GM18519 (cell line): ENCODE measurements around the gene TEX54.
A peak's percentile ranks its signal among the peaks of the same experiment; 100 is the strongest.
"Not testable (repeated sequence)": the region's sequence is repeated elsewhere in the genome, so short reads cannot be mapped to it uniquely, and the experiment has no call there.

Source experiments
- ATAC-seq: cut with Tn5 transposase; IDR thresholded peaks from one replicate; pipeline ENCODE4 v1.9.1; 2021; ENCODE audit warnings: mild to moderate bottlenecking, moderate library complexity; ENCODE audit not compliant: unreplicated experiment, low FRiP score

TEX54 gene

DNA sequence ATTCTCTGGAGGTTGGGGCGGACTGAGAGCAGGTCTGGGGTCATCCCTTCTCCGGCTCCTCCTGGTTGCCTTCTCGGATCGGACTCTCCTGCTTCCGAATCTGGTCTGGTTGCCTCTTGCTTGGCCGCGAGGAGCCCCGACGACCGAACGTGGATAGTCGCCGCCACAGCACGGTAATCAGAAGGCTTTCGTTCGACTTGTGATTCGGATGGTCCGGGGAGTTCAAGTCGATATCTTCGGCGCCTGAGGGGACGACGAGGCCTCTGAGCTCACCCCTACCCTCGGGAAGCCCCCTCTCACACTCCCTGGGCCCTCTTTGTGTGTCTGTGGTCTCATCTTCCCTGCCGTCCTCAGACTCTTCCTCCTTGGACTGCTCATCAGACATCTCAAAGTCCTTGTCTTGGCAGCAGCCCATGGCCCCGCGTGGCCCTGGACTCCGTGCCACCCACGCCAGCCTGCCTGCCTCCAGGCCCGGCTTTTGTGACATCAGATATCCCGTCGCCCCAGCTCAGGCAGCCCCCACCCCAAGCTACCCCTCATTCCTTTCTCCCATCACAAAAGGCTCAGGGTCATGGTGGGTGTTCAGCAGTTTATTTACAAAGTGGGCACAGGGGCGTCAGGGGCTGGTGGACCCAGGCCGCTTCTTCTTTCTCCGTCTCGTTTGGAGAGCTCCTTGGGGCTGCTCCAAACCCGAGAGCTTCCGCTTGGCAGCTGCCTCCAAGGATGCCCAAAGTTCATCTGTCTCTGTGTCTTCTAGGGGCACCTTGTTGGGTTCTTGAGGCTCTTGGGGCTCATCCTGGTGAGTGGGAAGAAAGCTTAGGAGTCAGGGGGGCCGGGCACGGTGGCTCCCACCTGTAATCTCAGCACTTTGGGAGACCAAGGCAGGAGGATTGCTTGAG lies at the start of gene TEX54:
TSS of gene TEX54 (minus strand) at position 506 of the 899 bp plus-strand sequence.
- ATAC-seq = no peak

DNA sequence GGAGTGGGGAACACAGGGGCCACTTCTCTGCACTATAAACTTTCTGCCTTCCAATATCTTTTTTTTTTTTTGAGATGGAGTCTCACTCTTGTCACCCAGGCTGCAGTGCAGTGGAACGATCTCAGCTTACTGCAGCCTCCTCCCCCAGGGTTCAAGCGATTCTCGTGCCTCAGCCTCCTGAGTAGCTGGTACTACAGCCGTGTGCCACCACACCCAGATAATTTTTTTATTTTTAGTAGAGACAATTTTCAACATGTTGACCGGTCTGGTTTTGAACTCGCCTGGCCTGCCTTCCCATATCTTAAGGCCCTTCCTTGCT lies 49.7 kb upstream of the TEX54 start:
- ATAC-seq = no peak

DNA sequence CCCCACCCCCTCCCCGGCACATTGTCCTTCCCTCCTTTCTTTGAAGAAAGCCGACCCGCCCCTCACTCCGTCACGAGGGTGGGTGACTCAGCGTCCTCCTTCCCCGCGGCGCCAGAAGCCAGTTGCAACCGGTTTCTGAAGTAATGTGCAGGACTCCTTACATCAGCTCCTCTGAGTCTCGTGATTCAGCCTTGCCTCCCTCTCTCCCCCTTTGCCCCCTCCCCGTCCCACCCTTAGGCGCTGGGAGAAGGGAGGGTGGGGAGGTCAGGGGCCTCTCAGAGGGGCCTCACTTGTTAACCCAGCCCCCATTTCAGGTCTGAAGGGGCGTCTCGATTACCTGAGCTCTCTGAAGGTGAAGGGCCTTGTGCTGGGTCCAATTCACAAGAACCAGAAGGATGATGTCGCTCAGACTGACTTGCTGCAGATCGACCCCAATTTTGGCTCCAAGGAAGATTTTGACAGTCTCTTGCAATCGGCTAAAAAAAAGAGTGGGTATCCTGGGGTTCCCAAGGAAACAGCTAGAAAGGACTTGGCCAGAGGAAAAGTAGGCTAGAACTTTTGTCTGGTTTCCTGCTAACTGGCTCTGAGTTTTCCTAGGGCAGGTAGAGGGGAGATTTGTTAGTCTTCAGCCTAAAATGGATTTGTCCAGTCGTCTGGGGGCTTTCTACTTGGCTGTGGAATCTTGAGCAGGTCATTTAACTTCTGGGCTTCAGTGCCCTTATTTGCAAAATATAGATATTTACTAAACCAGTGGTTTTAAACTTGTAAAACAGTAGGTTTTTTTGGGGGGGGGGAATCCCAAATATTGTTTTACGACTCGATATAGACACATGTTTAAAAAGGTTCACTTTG lies 49.2 kb upstream of the TEX54 start:
- peak; percentile 23 for ATAC-seq

DNA sequence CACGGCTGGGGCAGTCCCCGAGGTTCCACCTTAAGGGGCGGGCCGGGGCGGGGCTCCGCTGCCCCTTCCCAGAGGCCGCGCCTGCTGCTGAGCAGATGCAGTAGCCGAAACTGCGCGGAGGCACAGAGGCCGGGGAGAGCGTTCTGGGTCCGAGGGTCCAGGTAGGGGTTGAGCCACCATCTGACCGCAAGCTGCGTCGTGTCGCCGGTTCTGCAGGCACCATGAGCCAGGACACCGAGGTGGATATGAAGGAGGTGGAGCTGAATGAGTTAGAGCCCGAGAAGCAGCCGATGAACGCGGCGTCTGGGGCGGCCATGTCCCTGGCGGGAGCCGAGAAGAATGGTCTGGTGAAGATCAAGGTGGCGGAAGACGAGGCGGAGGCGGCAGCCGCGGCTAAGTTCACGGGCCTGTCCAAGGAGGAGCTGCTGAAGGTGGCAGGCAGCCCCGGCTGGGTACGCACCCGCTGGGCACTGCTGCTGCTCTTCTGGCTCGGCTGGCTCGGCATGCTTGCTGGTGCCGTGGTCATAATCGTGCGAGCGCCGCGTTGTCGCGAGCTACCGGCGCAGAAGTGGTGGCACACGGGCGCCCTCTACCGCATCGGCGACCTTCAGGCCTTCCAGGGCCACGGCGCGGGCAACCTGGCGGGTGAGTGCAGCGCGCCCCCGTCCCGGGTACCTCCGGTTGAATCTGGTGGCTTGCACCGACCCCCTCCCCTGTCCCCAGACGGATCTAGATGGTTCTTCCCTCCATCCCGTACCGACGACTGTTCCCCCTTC lies 48.4 kb upstream of the TEX54 start, which contains the start of gene SLC3A2:
TSS of gene SLC3A2 (plus strand) at position 94 of the 776 bp plus-strand sequence. CDS start at position 222, 128 bp downstream.
- ATAC-seq = peak; percentile 46

GRCh38 chr11:62880231-62880802 lies 47.7 kb upstream of the TEX54 start:
- no peak for ATAC-seq

DNA sequence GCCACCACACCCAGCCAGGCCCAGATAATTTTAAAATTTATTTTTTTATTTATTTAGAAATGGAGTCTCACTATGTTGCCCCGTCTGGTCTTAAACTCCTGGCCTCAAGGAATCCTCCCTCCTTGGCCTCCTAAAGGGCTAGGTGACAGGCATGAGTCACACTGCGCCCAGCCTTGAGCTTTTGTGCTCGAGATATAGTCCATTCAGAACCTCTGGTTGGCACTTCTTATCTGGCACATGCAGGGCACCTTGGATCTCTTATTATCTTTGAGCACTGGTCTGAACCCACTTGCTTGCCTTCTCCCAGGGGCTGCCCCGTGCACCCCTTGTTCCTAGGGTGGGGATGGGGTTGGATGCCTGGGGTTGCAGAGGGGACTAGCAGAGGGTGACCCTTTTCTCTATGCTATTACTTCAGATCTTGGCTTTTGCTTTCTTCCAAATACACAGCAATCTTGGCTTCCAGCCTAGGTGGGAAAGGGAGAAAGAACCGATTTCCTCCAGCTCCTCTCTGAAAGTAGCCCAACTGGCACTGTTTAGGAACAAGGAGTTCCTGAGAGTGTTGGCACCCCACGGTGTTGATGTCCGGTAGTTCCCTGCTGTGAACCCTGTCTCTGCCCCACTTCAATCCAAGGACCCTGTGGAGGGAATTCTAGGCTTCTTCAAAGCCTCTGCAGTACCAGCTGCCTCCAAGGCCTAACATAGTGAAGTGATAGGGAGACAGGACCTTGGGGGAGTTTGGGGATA lies 46.8 kb upstream of the TEX54 start:
- ATAC-seq = no peak

DNA sequence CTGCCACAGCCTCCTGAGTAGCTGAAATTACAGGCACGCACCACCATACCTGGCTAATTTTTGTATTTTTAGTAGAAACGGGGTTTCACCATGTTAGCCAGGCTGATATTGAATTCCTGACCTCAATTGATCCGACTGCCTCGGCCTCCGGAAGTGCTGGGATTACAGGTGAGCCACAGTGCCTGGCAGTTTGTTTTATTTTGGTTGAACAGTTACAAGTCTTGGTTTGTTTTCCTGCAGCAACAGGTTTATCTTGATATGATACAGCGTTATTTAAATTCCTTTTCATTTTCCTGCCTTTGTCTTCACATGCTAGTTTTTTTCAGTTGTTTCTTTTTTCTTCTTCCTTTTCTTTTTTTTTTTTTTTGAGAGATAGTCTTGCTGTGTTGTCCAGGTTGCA lies 44.1 kb upstream of the TEX54 start:
- no peak for ATAC-seq

- no peak for ATAC-seq
These were observed 43.2 kb upstream of the TEX54 start for GRCh38 chr11:62875698-62876478.

- ATAC-seq = no peak
These were observed 42.2 kb upstream of the TEX54 start for GRCh38 chr11:62874851-62875250.

GRCh38 chr11:62865635-62866034 lies 33.0 kb upstream of the TEX54 start:
- ATAC-seq = no peak

- ATAC-seq = no peak
These were observed 31.2 kb upstream of the TEX54 start for GRCh38 chr11:62863687-62864335.

- not testable (repeated sequence) for ATAC-seq
These were observed 29.0 kb upstream of the TEX54 start for GRCh38 chr11:62861564-62862192.

DNA sequence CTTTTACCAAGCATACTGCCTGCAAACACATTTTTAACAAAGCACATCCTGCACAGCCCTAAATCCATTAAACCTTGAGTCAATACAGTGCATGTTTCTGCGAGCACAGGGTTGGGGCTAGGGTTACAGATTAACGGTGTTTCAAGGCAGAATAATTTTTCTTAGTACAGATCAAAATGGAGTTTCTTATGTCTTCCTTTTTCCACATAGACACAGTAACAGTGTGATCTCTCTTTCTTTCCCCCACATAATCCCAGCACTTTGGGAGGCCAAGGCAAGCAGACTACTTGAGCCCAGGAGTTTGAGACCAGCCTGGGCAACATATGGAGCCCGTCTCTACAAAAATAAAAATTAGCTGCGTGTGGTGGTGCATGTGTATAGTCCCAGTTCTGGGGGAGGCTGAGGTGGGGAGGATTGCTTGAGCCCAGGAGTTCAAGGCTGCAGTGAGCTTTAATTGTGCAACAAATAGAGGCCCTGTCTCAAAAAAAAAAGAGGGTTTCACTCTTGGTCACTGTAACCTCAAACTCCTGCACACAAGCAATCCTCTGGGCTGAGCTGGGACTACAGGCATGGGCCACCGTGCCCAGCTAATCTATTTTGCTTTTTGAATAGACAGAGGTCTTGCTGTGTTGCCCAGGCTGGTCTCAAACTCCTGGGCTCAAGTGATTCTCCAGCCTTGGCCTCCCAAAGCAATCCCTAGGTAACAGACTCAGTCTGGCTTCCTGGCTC lies 28.4 kb upstream of the TEX54 start:
- no peak for ATAC-seq

- not testable (repeated sequence) for ATAC-seq
These were observed 26.7 kb upstream of the TEX54 start for GRCh38 chr11:62859281-62859703.

DNA sequence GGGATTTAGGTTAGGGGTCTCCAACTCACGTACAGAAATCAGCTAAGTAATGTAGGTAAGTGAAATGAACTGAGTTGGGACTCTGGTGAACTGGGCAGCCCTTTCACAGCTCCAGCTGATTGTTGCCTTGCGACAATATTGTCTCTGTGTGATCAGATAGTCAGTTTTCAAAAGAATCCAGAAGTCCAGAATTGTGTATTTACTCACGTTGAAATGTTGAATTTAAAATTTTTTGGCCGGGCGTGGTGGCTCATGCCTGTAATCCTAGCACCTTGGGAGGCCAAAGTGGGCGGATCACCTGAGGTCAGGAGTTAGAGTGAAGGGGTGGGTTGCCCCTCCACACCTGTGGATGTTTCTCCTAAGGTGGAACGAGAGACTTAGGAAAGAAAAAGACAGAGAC lies 25.6 kb upstream of the TEX54 start:
- no peak for ATAC-seq

DNA sequence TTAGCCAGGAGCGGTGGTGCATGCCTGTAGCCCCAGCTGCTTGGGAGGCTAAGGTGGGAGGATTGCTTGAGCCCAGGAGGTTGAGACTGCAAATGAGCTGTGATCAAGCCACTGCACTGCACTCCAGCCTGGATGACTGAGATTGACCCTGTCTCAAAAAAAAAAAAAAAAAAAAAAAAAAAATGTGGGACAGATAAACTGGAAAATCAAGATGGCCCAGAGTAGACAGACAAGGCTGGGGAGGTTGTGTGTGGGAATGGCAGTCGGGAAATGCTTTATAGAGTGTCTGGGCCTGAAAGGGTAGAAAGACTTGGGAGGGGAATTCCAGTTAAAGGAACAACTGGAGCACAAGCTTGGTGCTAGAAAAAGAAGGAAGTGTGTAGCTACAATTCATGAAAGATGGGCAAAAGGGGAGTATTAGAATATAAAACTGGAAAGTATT lies 24.9 kb upstream of the TEX54 start:
- no peak for ATAC-seq

- ATAC-seq = no peak
These were observed 23.8 kb upstream of the TEX54 start for GRCh38 chr11:62856333-62856895.
